Peyer's patch (tissue), 4 donors: Measurements from ENCODE around the gene PLSCR5. TPM values are rescaled to one million over a fixed set of nuclear protein-coding genes. Genes with fewer than 3 reads are reported as not detected.
A peak's percentile ranks its signal among the peaks of the same experiment; 100 is the strongest.

Experiments used
- DNase-seq, 3 donors: peaks; one replicate each; pipeline ENCODE4 v3.0.0-alpha.2; 2017 to 2019
- H3K27ac ChIP-seq, 4 donors: fragments of 200-600 bp; sonication (generic); one replicate each; pipeline ENCODE4 v1.5.1; 2016 to 2019
- H3K27me3 ChIP-seq, 2 donors: fragments of 200-600 bp; sonication (generic); one replicate each; pipeline ENCODE4 v1.5.1; 2019
- H3K36me3 ChIP-seq, 3 donors: fragments of 200-600 bp; sonication (generic); one replicate each; pipeline ENCODE4 v1.5.1; 2016 to 2019
- H3K4me1 ChIP-seq, 4 donors: fragments of 200-600 bp; sonication (generic); one replicate each; pipeline ENCODE4 v1.5.1; 2016 to 2019
- H3K4me3 ChIP-seq, 4 donors: fragments of 200-600 bp; sonication (generic); 1 replicate in 3 of 4; 2 replicates in 1 of 4; pipeline ENCODE4 v1.5.1; 2016 to 2019; ENCODE audit warnings: mild to moderate bottlenecking in 1 of 4
- H3K9me3 ChIP-seq, 4 donors: fragments of 200-600 bp; sonication (generic); one replicate each; pipeline ENCODE4 v1.5.1; 2016 to 2019; ENCODE audit warnings: mild to moderate bottlenecking in 1 of 4
- CTCF ChIP-seq, 6 experiments: fragments of 450-650 bp in 4 of 6; fragments of 200-600 bp in 2 of 6; sonication (generic) in 1 of 6; IDR thresholded peaks; one replicate each; pipeline ENCODE4 v1.5.1; 2017 to 2019; ENCODE audit warnings: antibody characterized with exemption in 6 of 6, mild to moderate bottlenecking in 3 of 6, moderate library complexity in 1 of 6
- POLR2A ChIP-seq, 2 donors: fragments of 450-650 bp; IDR thresholded peaks; one replicate each; pipeline ENCODE4 v1.5.1; 2017; ENCODE audit warnings: antibody characterized with exemption in 2 of 2, mild to moderate bottlenecking in 2 of 2, moderate library complexity in 2 of 2
- total RNA-seq, 4 donors: library from RNA; depleted of rRNA; stranded (reverse); fragments of >200 nt; gene quantifications; one replicate each; pipeline ENCODE4 v1.1.0, GENCODE V29; 2016

The PLSCR5 gene
- total RNA-seq, 4 donors from 2014 or later, result not detected

- Histone ChIP-seq H3K4me1 (no peaks in the 10 kb centered on the region), H3K27me3 (no peaks in the 10 kb centered on the region), H3K27ac (no peak overlapping the region), H3K36me3 (no peaks in the 10 kb centered on the region), H3K4me3 (no peak overlapping the region), H3K9me3 (no peaks in the 10 kb centered on the region)
- TF ChIP-seq CTCF (IDR thresholded peaks at IDR 0.05), result no peak
- TF ChIP-seq POLR2A (IDR thresholded peaks at IDR 0.05), result no peak
- no peak for DNase-seq
These were observed 55.0 kb downstream of the PLSCR5 start for GRCh38 chr3:146550070-146550615.

GRCh38 chr3:146547235-146547835 lies 57.8 kb downstream of the PLSCR5 start:
- DNase-seq, result no peak
- Histone ChIP-seq H3K4me3 (no peak overlapping the region), H3K36me3 (no peaks in the 10 kb centered on the region), H3K9me3 (no peaks in the 10 kb centered on the region), H3K27ac (no peak overlapping the region), H3K27me3 (no peaks in the 10 kb centered on the region), H3K4me1 (peaks cover 0 to 12% (median 6%) of the 10 kb centered on the region in 4 donors)
- TF ChIP-seq CTCF (IDR thresholded peaks at IDR 0.05), result no peak
- no peak for TF ChIP-seq POLR2A (IDR thresholded peaks at IDR 0.05)

GRCh38 chr3:146546366-146546965 lies 58.7 kb downstream of the PLSCR5 start:
- Histone ChIP-seq H3K27me3 (no peaks in the 10 kb centered on the region), H3K36me3 (no peaks in the 10 kb centered on the region), H3K4me3 (no peak overlapping the region), H3K9me3 (no peaks in the 10 kb centered on the region), H3K27ac (no peak overlapping the region), H3K4me1 (peaks cover 0 to 19% (median 7%) of the 10 kb centered on the region in 4 donors)
- no peak for DNase-seq
- TF ChIP-seq CTCF (IDR thresholded peaks at IDR 0.05), result no peak
- TF ChIP-seq POLR2A (IDR thresholded peaks at IDR 0.05), result no peak

- Histone ChIP-seq H3K27ac (peak overlapping the region; percentile 87 to 98 (median 92)), H3K36me3 (no peaks in the 10 kb centered on the region), H3K9me3 (no peaks in the 10 kb centered on the region), H3K4me1 (peaks cover 0 to 34% (median 9%) of the 10 kb centered on the region in 4 donors), H3K27me3 (no peaks in the 10 kb centered on the region), H3K4me3 (peak overlapping the region; percentile 67 to 91 (median 76))
- DNase-seq, result no peak
- TF ChIP-seq POLR2A (IDR thresholded peaks at IDR 0.05) (no peak), CTCF (IDR thresholded peaks at IDR 0.05) (no peak)
These were observed 60.1 kb downstream of the PLSCR5 start for GRCh38 chr3:146544929-146545528.

- Histone ChIP-seq H3K9me3 (no peaks in the 10 kb centered on the region), H3K27ac (peak within 1 kb of the TSS; percentile 87 to 98 (median 92)), H3K36me3 (no peaks in the 10 kb centered on the region), H3K4me1 (peaks cover 0 to 41% (median 9%) of the 10 kb centered on the region in 4 donors), H3K27me3 (no peaks in the 10 kb centered on the region), H3K4me3 (peak within 1 kb of the TSS; percentile 67 to 91 (median 76))
- DNase-seq, result peak; percentile 80 to 95 (median 93)
- TF ChIP-seq POLR2A (IDR thresholded peaks at IDR 0.05) (peak; percentile 87 to 91), CTCF (IDR thresholded peaks at IDR 0.05) (no peak)
These were observed 60.9 kb downstream of the PLSCR5 start, which contains the start of gene PLSCR1 for GRCh38 chr3:146544002-146544928. PLSCR1 (minus strand) TSS chr3:146544607; CDS start chr3:146536552, 8,055 bp downstream.
